CD4-positive, alpha-beta T cell treated with Interleukin-10 for 1 hour (primary cell): Measurements from ENCODE around the gene PEAK1.
"Not testable (repeated sequence)": the region's sequence is repeated elsewhere in the genome, so short reads cannot be mapped to it uniquely, and the experiment has no call there.

Experiments
- DNase-seq: peaks from one replicate; pipeline ENCODE4 v3.0.0-alpha.2; 2020

PEAK1 gene

GRCh38 chr15:77221174-77221573, 198.7 kb downstream of the PEAK1 start:
- no peak for DNase-seq

DNA sequence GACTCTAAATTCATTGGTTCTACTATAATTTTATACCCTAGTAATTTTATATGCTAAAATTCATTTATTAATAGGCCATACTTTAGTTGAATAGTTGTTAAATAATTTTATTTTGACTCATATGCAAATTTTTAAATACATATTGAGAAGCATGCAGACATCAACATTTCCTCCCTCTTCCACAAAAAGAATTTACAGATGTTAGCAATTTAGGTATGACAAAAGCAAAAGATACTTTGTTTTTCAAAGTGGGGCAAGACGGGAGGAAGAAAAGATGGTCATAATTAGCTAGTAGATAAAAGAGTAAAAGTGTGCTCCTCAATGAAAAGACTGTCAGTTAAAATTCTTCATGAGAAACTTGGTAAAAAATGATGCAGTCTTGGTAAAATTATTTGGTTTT, 200.1 kb downstream of the PEAK1 start:
- no peak for DNase-seq

DNA sequence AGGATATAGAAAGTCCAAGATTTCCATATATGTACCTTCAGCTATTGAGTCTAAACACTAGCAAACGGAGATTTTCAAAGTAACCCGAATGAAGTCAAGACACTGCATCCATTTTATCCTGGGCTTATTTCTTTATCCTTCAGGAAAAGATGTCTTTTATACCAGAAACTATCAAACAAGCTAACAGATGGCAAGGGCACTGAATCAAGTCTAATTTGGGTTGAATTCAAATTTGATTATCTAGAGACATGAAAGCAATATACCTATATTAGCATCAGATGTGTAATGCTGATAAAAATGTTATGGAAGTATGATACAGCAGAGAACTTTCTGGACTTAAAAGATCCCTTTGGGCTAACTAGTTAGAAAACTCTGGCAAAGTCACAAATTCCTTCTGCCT, 210.7 kb downstream of the PEAK1 start:
- no peak for DNase-seq

GRCh38 chr15:77208241-77208640, 211.7 kb downstream of the PEAK1 start:
- DNase-seq: no peak

GRCh38 chr15:77201665-77202064, 218.2 kb downstream of the PEAK1 start:
- no peak for DNase-seq

DNA sequence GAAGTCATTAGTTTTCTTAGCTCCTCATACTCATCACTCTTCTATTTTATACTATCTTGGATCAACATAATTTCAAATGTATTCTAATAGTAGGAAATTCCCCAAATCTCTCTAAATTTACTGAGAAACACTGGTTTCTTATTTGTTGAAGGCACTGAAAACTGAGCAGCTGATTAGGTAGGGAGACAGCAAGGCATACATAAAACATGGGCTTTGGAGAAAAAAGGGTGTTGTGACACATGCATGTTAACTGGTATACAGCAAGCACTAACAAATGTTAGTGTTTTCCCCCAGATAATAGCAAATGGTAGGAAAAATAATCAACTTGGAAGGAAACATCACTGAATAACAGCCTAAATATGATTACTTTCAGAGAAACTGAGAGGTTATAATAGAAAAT, 223.5 kb downstream of the PEAK1 start:
- no peak for DNase-seq

GRCh38 chr15:77195586-77195985, 224.3 kb downstream of the PEAK1 start:
- DNase-seq: no peak

DNA sequence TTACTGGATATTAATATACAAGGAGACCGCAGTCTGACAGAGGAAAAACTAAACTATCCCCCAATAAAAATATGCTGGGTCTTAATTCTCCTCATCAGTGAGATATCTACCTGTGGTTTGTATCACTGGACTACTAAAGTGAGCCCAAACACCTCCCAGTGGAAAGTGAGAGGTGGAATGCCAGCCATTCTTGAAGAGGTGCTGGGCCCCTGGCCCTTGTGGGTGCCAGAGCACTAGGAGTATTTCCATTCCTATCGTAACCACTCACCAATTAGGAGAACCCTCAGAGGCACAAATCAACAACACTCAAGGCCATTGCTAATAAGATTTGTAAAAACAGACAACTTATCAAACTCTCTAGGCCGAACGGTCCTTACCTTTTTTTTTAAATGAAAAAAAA, 227.5 kb downstream of the PEAK1 start:
- DNase-seq: no peak

- DNase-seq: no peak
These were observed 228.6 kb downstream of the PEAK1 start for GRCh38 chr15:77191230-77191834.

GRCh38 chr15:77187751-77188464, 232.0 kb downstream of the PEAK1 start:
- peak; percentile 25 for DNase-seq

GRCh38 chr15:77186594-77187011, 233.3 kb downstream of the PEAK1 start:
- DNase-seq: peak; percentile 34

GRCh38 chr15:77185242-77185785, 234.6 kb downstream of the PEAK1 start:
- DNase-seq: no peak

GRCh38 chr15:77184352-77184751, 235.6 kb downstream of the PEAK1 start:
- not testable (repeated sequence) for DNase-seq

DNA sequence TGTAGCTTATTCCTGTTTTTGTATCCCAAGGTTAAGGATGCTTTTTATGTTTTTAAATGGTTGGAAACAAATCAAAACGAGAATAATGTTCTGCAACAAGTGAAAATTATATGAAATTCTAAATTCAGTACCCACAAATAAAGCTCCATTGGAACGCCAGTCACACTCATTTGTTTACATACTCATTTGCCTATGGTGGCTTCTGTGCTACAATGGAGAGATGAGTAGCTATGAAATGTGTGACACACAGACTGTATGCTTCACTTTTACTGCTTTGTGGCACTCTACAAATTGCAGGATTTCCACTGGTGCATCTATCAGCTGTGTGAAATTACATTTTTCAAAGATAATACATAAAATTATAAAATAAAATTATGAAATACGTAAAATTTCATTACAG, 236.8 kb downstream of the PEAK1 start:
- DNase-seq: no peak

DNA sequence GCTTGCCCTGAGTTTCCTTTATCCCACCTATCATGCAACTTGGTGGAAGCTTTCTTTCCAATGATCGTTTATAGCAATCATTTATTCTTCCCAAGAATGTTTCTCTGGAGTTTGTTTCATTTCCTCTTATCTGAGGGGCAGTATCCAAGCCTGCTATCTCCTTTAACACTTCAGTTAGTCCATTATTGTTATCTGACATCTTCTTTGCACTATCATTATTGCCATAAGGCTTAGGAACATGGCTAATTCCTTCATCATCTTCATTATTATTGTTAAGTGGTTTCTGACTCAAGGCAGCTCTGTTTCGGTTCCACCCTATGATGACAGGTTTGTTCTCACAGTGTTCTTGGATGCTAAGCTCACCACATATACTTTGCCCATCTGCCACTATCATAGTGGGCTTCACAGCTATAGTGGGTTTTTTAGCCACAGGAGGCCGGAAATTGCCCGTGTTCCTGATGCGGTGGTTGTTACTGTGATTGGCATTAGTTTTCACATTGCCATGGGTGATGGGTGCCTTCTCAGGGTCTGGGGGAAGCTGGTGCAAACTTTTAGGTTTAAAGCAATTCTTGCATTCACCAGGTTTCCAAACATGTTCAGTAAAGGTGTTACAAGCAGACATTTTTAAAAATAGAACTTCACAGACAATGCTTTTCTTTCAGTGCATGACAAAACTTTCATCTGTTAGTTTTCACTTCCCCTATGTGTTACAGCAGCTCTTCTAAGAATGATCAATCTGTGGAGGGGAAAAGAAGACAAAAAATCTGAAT, 238.4 kb downstream of the PEAK1 start:
- peak; percentile 33 for DNase-seq

DNA sequence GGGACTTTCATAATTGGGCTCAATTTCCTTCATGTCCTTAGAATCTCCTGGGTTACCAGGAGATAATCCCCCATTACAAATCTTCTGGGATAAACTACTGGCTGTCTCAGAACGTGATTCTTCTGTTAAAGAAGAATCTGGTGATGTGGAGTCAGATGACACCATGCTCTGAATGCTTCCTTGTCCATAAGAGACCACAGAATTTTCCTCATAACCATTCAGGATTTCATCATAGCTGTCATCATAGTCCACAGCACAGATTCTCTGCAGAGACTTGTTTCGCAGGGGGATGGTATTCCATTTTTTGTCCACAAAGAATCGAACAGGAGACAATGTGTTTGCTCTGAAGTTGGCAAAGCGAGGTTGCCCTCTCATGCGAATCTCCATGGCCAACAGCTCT, 239.1 kb downstream of the PEAK1 start:
- DNase-seq: no peak

DNA sequence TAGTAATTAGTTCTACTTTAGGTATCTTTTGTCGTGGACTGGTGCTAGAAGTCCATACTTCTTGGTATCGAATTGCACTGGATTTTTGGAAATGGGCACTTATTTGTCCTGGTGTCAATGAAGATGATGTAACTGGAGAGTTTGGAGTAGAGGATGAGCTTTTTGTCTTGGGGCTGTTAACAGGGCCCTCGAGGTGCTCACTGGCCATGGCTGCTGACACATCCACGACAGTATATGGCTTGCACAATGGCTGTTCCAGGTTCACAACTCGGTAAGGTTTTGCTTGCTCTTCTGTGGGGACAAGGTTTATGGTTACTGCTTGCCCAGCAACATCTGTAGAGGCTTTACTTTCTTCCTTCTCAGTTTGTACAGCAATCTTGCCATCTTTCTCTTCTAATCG, 239.6 kb downstream of the PEAK1 start:
- no peak for DNase-seq

DNA sequence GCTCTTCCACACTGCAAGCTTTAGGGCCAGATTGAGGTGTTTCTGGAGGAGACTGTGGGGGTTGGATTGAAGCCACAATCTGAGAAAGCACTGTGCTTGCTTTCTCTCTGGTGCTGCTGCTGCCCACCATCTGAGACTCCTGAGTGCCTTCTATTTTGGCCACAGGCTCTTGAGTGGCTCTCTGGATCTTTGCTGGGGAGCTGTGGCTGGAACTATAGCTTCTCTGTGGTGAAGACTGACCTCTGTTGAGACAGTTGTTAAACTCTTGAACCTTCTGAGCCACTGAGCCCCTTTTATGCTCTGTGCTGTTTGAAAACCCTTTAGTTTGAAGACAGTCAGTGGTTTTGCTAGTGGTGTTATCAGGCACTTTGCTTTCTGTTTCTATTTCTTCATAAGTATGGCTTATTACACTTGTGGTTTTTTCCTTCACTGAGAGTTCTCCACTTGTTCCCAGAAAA, 240.3 kb downstream of the PEAK1 start:
- DNase-seq: peak; percentile 34

DNA sequence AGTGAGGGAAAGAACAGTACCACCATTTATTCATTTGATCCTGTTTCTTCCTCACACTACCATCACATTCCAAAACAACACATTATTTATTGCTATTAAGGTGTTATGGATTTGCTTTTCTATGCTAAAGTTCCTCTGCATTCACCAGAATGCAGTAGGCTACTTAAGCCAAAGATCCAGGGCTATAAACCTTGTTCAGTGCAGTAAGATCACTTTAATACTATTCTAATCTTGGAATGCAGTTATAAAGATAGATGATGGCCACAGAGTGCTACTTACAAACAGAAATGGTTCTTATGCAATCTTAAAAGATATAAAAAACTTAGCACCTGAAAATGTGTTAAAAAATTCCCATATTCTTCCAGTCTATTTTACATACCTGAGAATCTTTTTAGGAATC, 241.5 kb downstream of the PEAK1 start:
- DNase-seq: no peak

- DNase-seq: not testable (repeated sequence)
These were observed 243.8 kb downstream of the PEAK1 start for GRCh38 chr15:77176148-77176547.

GRCh38 chr15:77173487-77173886, 246.4 kb downstream of the PEAK1 start:
- DNase-seq: no peak

DNA sequence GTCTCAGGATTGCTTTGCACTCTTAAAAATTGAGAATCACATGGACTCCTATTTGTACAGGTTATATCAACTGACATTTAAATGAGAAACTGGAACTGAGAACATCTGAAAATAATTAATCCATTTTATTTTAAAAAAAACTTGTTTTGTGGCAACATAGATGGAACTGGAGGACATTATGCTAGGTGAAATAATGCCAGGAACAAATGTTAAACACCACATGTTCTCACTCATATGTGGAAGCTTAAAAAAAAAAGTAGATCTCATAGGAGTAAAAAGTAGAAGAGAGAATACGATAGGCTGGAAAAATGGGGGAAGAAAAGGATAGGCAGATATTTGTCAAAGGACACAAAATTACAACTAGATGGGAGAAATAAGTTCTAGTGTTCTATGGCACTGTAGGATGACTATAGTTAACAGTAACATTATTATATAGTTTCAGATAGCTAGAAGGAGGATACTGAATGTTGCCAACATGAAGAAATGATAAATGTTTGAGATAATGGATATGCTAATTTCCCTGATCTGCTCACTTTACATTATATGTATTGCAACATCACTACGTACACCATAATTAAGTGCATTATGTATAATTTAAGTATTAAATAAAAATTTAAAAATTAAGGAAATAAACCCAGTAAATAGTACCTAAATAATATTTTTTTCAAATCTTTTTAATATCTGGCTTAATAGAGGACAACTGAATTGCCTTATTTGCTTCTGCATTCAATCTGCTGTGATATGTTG, 248.5 kb downstream of the PEAK1 start:
- no peak for DNase-seq

- no peak for DNase-seq
These were observed 251.3 kb downstream of the PEAK1 start for GRCh38 chr15:77168616-77169015.
